Stromal cell of bone marrow (primary cell): ENCODE measurements around the gene UBE2I.
"Not testable (repeated sequence)": the region's sequence is repeated elsewhere in the genome, so short reads cannot be mapped to it uniquely, and the experiment has no call there.

Experiments used
- DNase-seq: peaks from one replicate; pipeline ENCODE4 v3.0.0-alpha.2; 2012; ENCODE audit warnings: low read depth

UBE2I gene

DNA sequence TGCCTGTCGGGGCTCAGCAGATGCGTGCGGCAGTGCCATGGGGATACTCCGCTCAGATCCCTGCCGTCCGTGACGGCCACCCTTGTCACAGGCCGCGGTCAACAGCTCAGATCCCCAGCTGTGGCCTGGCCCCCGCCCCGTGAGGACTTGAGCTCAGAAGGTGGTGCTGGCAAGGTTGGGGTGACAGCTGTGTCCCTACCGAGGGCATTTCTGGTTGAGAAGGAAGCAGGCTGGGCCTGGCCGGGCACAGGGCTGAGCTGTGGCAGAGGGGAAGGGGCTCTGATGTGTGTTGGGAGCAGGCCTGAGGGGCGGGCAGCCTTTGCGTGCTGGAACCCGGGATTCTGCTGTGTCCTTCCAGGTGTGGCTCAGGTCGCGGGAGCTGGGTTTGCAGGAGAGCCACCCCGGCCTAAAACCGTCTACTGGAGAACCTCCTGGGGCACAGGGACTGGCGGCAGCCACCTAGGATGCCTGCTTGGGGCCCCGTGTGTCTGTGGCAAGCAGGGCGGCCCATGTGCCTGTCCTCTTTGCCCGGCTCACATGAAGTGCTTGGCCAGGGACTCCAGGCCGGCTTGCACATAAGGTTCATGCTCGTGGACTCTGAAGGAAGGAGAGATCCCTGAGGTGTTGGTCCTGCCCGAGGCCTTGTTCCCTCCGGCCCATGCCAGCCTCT is 5.1 kb downstream of the UBE2I start:
- DNase-seq: no peak

DNA sequence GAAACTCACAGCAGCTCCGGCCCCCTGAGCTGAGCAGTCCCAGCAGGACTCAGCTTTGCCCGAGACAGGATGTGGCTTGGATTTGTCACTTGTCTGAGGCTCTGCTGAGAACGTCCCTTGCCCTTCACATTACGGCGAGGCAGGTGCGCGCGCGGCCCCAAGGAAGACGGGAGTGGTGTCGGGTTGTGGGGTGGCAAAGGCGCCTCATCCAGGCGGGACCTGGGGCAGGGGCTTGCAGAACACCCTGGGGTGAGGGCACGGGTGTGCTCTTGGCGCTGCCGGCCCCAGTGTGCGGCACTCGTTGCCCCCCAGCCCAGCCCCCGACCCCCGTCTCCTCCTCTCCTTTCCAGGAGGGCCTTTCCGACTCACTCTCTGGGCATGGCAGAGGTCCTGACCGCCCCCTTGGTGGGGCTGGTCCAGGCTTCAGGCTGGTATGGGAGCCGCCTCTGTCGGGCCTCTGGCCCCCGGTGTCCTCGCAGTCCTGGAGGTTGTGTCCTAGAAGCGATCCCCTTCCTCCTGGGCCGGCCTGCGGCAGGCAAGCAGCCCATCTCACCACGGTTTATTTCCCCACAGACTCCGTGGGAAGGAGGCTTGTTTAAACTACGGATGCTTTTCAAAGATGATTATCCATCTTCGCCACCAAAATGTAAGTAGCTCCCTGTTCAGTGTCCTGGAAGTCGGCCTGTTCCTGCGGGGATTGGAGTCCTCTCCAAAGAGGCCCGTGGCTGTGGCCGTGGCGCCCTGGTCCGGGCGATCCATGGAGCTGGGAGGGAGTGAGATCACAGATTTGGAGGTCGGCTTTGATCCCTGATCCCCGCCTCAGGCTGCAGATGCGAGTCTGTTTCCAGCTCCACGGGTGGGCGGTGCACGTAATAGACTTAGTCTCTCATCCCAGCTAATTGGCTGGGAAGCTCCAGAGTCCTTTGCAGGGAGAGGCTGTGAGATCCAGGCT is 5.9 kb downstream of the UBE2I start:
- DNase-seq: no peak

DNA sequence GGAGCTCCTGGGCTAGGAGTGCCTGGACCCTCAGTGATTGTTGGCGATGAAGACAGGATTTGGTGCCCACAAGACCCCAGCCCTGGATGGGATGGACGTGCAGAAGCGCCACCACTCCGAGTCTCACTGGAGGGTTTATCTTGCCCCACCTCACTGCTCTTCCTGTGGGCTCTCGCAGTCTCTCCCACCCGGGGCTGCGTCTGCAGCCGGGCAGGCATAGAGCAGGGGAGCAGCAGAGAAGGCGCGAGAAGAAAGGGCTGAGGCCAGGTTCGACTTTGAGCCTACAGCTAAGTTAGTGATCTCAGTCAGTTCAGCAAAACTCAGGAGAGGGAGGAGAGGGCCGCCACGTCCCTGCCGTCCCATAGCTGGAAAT is 6.6 kb downstream of the UBE2I start:
- DNase-seq: no peak

DNA sequence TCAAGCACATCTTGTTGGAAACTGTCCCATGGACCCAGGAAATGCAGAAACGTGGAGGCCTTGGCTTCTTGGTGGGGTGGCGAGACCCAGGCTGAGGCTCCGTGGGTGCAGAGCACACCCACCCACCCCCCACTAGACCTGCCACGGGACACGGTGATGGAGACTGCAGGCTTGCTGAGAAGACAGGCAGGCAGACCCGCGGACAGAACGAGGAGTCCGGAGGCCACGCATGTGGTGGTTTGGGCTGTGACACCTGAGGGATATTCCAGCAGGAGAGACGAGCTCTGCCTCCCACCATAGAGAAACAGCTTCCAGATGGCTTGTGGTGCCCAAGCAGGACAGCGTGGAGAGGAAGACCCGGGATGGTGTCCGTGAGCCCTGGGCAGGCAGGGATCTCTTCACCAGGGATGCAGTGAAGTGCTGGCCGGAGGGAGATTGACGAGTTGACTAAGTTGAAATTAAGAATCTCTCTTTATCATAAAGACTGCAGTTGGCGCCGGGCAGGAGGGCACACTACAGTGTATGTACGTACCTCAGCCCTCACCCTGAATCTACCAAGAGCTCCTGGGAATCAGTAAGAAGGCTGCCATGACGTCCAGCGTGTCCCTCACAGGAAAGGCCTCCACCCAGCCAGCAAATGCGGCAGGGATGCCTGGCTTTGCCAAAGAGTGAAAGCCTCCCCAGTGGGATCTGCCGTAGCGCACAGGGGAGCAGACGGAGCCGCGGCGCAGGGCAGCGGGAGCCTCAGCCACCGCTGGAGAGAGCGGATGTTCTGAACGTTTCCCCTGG is 8.2 kb downstream of the UBE2I start:
- no peak for DNase-seq

DNA sequence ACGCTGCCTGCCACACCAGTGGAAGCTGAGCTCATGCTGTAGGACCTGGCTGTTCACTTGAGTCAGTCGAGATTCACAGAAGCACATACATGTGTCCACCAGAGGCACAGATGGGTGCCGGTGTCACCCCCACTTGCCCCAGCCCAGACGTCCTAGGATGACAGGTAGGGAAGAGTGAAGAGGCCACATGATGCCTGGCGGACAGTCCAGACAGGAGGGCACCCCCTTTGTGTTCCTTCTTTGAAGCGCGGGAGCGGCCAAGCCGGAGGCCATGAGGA is 8.8 kb downstream of the UBE2I start:
- DNase-seq: no peak

DNA sequence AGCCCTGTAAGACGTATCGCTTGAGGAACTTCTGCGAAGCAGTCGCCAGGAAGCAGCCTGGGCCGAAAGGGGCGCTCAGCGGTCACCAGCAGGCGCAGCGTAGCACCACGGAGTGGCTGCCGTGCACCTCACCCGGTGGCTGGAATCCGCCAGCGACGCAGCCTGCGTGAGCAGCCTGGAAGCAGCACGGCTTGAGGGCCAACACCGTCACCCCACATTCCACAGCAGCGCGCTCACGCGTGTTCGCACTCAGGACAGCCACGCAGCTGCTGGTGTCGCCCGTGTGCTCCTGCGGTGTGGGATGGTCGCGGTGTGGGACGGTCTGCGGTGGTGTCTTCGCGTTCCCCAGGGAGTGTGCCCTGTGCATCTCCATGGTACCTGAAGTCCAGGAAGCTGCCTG is 9.6 kb downstream of the UBE2I start:
- no peak for DNase-seq

DNA sequence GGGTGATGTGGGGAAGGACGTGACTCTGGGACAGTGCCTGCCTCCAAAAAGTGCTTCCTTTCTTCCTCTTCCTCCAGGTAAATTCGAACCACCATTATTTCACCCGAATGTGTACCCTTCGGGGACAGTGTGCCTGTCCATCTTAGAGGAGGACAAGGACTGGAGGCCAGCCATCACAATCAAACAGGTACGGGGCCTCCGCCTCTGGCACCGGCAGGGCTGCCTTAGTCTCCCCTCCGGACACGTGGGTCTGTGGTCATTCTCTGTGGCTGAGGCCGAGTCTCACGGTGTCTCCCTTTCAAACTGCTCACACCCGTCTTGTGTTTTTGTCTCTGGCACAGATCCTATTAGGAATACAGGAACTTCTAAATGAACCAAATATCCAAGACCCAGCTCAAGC is 10.7 kb downstream of the UBE2I start:
- DNase-seq: no peak

DNA sequence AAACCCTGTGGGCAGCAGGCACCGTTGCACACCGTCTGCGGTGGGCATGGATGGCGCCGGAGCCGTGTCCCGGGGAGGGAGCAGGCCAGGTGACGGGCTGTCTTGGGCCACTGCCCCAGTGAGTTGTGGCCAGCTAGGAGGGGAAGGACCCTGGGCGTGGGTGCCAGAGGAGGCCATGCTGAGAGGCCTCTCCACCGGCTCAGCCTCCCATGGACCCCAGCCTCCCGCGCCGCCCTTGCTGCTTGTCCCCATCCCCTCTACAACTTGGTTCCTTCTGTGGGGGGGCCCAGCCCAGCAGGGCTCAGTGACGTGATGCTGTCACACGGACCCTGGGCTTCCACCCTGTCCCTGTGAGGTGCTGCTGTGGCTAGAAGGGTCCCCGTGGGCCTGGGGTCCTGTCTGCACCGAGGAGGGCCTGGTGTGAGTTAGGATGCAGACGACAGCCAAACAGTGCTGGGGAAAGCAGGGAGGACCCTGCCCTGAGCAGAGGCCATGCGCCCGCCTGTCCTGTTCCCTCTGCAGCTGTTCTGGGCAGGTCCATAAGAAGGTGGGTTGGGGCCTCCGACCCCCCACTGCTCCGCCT is 11.3 kb downstream of the UBE2I start:
- DNase-seq: no peak

DNA sequence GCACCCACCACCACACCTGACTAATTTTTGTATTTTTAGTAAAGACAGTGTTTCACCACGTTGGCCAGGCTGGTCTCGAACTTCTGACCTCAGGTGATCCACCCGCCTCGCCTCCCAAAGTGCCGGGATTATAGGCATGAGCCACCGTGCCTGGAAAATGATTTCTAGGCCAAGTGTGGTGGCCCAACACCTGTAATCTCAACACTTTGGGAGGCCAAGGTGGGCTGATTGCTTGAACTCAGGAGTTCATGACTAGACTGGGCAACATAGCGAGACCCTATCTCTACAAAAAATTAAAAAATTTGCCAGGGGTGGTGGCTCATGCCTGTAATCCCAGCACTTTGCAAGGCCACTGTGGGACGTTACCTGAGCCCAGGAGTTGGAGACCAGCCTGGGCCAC is 13.0 kb downstream of the UBE2I start:
- no peak for DNase-seq

DNA sequence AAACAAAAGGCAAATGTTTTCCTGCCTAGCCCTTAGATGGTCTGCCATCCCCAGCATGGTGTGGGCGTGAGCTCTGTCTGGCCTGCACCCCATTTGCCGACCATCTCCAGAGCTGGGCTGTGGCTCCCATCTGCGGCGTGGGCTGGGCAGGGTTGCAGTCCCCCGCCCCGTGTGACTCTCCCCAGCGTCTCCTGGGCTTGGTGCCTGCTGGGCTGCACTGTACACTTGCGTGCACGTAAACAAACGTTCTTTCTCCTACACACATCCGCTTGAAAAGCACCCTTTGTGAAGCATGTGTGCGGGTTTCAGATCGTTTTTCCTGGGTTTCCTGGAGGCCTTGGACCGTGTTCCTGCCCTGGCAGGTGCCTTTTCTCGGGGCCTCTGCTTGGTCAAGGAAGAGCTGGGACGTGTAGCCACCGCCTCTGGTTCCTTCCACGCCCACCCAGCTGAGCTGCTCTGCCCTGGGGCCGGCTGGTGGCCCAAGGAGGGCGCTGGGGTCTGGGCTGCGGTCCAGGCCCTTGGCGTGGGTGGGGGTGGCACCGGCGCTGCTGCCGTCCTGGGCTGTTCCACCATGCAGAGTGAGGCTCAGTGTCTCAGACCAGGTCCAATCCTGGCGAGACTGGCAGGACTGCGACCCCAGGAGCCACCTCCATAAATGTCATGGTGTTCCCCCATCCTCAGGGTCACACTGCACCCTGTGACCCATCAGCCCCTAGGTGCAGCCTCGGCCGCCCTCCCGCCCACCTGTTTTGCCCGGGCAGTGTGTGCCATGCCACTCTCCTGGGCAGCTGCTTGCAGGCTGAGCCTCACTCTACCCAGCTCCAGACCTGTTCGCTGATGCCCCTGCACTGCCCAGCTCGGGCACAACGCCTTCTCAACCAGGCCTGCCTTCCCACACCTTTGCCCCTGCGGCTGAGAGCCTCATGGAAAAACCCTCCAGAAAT is 14.1 kb downstream of the UBE2I start:
- no peak for DNase-seq

DNA sequence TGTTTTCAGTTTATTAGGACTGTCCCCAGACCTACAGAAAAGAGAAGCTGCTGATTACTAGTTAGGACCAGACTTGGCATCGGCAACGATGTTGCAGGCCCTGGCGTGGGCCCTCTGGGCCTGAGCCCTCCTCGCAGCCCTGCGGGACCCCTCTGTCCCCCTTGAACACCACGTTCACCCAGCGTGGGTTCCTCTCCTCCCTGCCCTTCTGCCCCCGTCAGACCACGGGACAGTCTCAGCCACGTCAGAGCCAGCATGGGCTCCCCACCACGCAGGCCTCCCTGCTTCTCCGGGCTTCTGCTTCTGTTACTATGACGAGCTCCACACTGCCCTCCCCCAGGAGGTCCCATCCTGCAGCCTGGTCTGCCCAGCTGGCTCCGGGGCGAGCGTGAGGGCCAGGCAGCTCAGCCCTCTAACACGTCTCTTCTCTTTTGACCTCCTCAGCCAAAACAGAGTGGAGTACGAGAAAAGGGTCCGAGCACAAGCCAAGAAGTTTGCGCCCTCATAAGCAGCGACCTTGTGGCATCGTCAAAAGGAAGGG is 14.9 kb downstream of the UBE2I start:
- DNase-seq: no peak

DNA sequence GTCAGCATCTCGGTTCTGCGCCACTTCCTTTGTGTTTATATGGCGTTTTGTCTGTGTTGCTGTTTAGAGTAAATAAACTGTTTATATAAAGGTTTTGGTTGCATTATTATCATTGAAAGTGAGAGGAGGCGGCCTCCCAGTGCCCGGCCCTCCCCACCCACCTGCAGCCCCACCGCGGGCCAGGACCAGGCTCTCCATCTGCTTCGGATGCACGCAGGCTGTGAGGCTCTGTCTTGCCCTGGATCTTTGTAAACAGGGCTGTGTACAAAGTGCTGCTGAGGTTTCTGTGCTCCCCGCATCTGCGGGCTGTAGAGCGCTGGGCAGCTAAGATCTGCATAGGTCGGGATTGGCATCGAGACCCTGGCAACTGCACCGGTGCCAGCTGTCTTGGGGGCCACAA is 15.8 kb downstream of the UBE2I start:
- DNase-seq: no peak

DNA sequence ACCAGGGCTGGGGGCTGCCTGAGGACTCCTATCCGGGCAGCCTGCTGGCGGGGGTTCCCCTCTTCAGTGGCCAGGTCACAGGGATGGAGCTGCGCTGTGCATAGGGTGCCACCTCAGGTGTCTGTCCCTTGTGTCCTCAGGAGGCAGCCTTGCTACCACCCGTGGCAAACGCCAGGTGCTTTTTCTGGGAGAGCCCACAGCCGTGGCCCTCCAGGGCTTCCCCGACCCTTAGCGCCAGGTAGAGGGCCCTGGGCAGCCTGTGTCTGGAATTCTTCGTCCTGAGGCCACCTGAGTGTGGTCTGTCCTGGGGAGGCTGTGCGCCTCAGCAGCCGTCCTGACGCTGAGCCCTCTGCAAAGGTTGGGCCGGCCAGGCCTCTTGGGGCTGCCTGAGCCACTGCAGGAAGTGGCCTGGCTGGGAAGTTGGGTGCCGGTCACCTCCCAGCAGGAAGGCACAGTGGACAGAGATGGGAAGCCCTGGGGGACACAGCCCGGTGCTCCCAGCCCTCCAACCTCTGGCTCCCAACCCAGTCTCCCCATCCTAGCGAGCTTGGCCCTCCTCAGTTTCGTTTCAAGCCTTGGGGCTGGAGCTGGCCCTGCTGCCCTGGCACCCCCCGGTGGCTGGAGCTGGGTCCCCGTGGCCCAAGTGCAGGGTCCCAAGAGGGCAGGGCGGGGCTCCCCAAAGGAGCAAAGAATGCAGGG is 16.4 kb downstream of the UBE2I start:
- DNase-seq: no peak

DNA sequence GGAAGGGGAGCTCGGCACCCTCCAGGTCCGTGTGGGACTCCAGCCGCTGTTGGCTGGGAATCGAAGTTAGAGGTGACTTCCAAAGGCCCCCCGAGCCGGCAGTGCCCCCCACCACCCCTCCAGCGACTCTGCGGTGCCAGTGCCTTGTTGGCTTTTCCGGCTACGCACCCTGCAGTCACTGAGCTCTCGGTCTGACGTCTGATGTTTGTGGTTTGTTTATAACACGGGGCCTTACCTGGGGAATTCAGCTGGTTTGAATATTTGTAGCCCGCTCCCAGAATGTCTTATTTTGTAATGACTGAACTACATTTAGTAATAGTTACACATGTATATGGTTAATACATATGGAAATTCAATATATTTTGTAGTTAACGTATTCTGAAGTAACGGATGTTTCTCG is 17.0 kb downstream of the UBE2I start:
- DNase-seq: no peak

DNA sequence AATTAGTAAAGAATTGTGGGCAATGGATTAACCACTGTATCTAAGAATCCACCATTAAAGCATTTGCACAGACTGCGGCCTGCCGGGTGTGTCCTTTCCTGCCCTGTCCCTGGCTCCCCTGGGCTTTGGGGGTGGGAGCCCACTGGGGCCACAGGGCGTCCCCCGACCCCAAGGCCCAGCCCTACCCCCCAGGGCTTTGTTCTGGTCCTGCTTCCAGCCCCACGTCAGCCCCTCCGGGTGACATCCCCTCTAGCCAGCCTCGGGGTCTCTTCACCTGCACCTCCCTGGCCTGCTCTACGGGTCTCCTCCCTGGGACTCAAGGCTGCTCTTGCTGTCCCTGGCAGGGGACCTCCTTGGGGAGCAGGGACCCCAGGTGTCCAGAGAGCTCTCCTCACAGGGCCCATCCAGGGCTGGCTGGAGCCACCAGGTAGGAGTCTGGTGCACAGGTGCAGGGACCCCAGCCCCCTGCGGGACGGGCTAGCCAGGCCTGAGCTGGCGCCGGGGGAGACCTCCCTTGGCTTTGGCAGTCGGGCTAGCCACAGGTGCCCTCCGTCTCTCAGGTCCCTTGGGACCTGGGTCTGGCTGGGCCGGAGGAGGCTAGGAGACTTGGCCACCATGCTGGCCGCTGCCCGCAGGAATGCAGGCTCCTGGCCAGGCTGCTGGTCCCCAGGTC is 17.6 kb downstream of the UBE2I start:
- DNase-seq: no peak

DNA sequence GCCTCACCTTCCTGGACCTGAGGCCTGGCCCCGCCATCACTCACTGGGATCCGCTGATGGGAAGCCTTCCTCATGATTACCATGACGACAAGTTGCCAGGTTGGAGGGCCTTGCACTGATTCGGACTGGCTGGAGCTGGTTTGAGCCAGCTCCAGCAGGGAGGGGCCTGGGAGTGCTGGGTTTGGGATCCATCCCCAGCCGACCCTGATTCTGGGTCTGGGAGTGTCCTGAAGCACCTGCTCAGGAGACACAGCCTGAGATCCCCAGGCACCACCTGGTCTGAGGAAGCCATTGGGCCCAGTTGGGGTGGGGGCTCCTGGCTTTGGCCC is 18.1 kb downstream of the UBE2I start:
- no peak for DNase-seq

DNA sequence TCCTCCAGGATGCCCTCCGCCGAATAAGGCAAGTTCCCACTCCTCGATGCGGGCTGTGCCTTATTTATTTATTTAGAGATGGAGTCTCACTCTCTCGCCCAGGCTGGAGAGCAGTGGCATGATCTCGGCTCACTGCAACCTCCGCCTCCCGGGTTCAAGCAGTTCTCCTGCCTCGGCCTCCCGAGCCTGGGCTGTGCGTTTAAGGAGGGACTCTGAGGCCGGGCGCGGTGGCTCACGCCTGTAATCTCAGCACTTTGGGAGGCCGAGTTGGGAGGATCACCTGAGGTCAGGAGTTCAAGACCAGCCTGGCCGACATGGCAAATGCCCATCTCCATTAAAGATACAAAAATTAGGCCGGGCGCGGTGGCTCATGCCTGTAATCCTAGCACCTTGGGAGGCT is 18.7 kb downstream of the UBE2I start:
- DNase-seq: not testable (repeated sequence)

DNA sequence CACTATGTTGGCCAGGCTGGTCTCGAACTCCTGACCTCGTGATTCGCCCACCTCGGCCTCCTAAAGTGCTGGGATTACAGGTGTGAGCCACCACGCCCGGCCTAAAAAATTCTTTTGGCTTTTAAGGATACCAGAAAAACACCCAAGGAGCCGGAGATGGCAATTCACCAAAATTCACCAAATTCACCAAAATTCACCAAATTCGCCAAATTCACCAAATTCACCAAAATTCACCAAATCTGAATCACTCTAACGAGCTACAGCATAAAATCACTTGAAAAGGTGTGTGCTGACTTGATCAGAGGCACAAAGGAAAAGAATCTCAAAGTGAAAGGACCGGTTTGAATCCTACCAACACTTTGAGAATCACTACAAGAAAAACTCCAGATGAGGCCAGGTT is 19.5 kb downstream of the UBE2I start:
- not testable (repeated sequence) for DNase-seq

DNA sequence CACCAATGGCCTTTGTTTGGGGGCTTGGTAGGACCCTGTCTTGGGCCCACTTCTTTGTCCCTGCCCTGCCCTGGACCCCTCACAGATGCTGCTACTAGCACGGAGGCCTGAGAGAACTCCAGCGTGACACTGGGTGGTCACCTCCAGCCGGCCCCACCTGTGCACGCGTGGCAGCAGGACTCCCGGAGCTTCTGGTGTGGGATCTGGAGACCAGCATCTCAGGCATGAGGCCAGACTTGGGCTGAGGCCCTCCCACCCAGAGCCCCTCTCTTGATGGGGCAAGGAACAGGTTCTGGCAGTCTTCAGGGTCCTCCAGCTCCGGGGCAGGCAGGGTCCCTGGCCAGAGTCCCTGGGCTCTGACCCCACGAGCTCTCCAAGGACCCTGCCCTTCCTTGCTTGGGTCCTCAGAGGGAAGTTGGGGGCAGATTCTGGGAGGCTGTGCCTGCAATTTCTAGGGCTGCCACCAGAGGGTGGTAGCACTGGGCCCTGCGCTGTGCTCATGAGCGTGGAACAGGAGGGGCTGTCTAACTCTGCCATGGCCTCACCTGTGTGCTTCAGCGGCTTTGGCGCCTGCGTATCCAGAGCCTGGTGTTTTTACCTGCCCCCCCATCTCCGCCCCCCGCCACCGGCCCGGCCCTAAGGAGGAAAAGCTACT is 21.0 kb downstream of the UBE2I start:
- DNase-seq: no peak
